ENCODE measurements around the gene IQCH.

Gene IQCH

DNA sequence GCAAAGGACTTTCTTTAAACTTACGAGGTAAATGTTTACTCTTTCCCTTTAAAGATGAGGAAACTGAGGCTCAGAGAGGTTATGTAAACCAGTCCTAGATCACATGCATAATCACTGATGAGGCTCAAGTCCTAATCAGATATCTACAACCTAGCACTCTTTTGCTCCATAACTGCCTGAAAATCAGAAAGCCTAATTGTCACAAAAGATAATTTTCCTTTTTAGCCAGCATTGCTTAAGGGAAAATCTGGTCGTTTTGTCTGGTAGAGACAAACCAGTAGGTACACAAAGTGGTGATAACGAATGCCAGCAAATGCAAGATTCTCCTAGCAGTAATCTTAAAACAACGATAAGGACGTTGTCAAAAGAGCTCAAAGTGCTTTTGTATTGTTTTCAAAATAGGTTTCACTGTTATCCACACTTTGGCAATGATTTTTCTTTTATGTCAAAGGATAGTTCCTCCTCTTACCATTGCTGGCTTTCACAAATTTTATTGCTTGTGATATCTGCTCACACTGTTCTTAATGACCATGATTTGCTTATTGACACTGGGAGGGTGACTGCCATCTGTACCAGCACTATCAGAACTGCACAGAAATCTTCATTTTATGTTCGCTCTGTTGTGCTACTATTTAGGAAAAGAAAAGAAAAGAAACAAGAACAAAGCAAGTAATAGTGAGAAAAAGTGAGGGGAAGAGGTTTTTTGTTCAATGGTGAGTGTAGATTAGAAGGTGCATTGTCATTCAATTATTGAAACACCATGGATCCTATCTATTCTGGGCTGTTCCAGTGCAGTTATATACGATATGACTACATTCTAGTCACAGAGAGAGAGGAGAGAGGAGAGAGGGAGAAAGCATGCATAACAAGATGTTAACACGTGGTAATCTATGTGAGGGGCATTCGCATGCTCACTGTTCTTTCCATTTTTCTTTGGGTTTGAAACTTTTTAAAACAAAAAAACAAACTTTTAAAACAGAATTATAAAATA lies 13.7 kb downstream of the IQCH start:
- H3K9ac ChIP-seq (ENCODE audit: low read length) = no peak overlapping the region
- no peaks in the 10 kb centered on the region for H3F3A ChIP-seq (ENCODE audit: insufficient read depth, low read length)
- H3K4me1 ChIP-seq (ENCODE audit: insufficient read depth, low read length, severe bottlenecking) = no peaks in the 10 kb centered on the region
- no peak overlapping the region for H3K27ac ChIP-seq (ENCODE audit: low read depth, low read length, poor library complexity, severe bottlenecking)
- no peaks in the 10 kb centered on the region for H3K9me2 ChIP-seq (ENCODE audit: low read depth, low read length)
- H3K9me3 ChIP-seq (ENCODE audit: low read length) = no peaks in the 10 kb centered on the region
- no peaks in the 10 kb centered on the region for H3K27me3 ChIP-seq (ENCODE audit: insufficient read depth, low read length)
- TF ChIP-seq, protein P1, sequence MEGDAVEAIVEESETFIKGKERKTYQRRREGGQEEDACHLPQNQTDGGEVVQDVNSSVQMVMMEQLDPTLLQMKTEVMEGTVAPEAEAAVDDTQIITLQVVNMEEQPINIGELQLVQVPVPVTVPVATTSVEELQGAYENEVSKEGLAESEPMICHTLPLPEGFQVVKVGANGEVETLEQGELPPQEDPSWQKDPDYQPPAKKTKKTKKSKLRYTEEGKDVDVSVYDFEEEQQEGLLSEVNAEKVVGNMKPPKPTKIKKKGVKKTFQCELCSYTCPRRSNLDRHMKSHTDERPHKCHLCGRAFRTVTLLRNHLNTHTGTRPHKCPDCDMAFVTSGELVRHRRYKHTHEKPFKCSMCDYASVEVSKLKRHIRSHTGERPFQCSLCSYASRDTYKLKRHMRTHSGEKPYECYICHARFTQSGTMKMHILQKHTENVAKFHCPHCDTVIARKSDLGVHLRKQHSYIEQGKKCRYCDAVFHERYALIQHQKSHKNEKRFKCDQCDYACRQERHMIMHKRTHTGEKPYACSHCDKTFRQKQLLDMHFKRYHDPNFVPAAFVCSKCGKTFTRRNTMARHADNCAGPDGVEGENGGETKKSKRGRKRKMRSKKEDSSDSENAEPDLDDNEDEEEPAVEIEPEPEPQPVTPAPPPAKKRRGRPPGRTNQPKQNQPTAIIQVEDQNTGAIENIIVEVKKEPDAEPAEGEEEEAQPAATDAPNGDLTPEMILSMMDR (IDR thresholded peaks at IDR 0.05; ENCODE audit: low read length) = no peak
- no peak for TF ChIP-seq EZH2 (IDR thresholded peaks at IDR 0.05; ENCODE audit: borderline replicate concordance, low read length)
- H3K4me2 ChIP-seq (ENCODE audit: low read length) = no peak overlapping the region
- H3K36me3 ChIP-seq (ENCODE audit: insufficient read depth, low read length) = no peaks in the 10 kb centered on the region
- no peak overlapping the region for H3K4me3 ChIP-seq (ENCODE audit: low read depth, low read length, poor library complexity, severe bottlenecking)
- no peaks in the 10 kb centered on the region for H3K79me2 ChIP-seq (ENCODE audit: insufficient read depth, low read length)
- no peaks in the 10 kb centered on the region for H4K20me1 ChIP-seq (ENCODE audit: insufficient read depth, low read length)
- H2AFZ ChIP-seq (ENCODE audit: low read length) = no peak overlapping the region

DNA sequence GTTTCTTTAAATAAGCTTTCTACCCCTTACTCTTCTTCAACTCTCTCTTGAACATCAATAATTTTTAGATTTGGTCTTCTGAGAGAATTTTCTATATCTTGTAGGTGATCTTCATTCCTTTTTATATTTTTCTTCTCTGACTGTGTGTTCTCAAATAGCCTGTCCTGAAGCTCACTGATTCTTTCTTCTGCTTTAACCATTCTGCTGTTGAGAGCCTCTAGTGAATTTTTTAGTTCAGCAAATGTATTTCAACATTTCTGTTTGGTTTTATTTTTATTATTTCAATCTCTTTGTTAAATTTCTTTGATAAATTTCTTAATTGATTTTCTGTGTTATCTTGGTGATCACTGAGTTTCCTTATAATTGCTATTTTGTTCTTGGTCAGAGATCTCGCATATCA lies 19.6 kb downstream of the IQCH start:
- Histone ChIP-seq H3K9me3 (ENCODE audit: low read length) (peaks cover 4% of the 10 kb centered on the region; the same call in 1 of the 2 replicates), H2AFZ (ENCODE audit: low read length) (no peak overlapping the region), H3K9me2 (ENCODE audit: low read depth, low read length) (no peaks in the 10 kb centered on the region), H3K79me2 (ENCODE audit: insufficient read depth, low read length) (no peaks in the 10 kb centered on the region), H3K27me3 (ENCODE audit: insufficient read depth, low read length) (no peaks in the 10 kb centered on the region), H3K4me3 (ENCODE audit: low read depth, low read length, poor library complexity, severe bottlenecking) (no peak overlapping the region), H3K4me1 (ENCODE audit: insufficient read depth, low read length, severe bottlenecking) (no peaks in the 10 kb centered on the region), H4K20me1 (ENCODE audit: insufficient read depth, low read length) (no peaks in the 10 kb centered on the region), H3F3A (ENCODE audit: insufficient read depth, low read length) (no peaks in the 10 kb centered on the region), H3K27ac (ENCODE audit: low read depth, low read length, poor library complexity, severe bottlenecking) (no peak overlapping the region), H3K9ac (ENCODE audit: low read length) (no peak overlapping the region), H3K36me3 (ENCODE audit: insufficient read depth, low read length) (no peaks in the 10 kb centered on the region), H3K4me2 (ENCODE audit: low read length) (no peak overlapping the region)
- TF ChIP-seq EZH2 (IDR thresholded peaks at IDR 0.05; ENCODE audit: borderline replicate concordance, low read length) = no peak
- TF ChIP-seq, protein P1 (IDR thresholded peaks at IDR 0.05; ENCODE audit: low read length) = no peak

DNA sequence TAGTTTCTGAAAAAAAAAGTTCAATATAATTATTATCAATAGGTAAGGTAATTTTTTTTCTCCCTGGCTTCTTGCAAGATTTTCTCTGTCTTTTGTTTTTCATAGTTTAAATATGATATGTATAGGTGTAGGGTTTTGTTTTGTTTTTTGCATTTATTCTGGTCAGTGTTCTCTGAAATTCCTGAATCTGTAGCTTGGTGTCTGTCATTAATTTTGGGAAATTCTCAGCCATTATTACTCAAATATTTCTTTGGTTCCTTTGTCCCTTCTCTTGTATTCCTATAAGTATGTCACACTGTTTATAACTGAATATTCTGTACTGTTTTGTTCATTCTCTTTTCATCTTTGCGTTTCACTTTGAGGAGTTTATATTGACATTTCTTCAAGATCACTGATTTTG lies 22.1 kb downstream of the IQCH start:
- TF ChIP-seq EZH2 (IDR thresholded peaks at IDR 0.05; ENCODE audit: borderline replicate concordance, low read length) = no peak
- TF ChIP-seq, protein P1 (IDR thresholded peaks at IDR 0.05; ENCODE audit: low read length) = no peak
- Histone ChIP-seq H3K27me3 (ENCODE audit: insufficient read depth, low read length) (no peaks in the 10 kb centered on the region), H3F3A (ENCODE audit: insufficient read depth, low read length) (no peaks in the 10 kb centered on the region)

More for the DNA sequence above, 22.1 kb downstream of the IQCH start:
- H3K4me2 ChIP-seq (ENCODE audit: low read length) = no peak overlapping the region
- no peaks in the 10 kb centered on the region for H3K79me2 ChIP-seq (ENCODE audit: insufficient read depth, low read length)
- no peaks in the 10 kb centered on the region for H3K4me1 ChIP-seq (ENCODE audit: insufficient read depth, low read length, severe bottlenecking)
- no peak overlapping the region for H2AFZ ChIP-seq (ENCODE audit: low read length)
- H3K9me2 ChIP-seq (ENCODE audit: low read depth, low read length) = no peaks in the 10 kb centered on the region
- H3K4me3 ChIP-seq (ENCODE audit: low read depth, low read length, poor library complexity, severe bottlenecking) = no peak overlapping the region
- H3K27ac ChIP-seq (ENCODE audit: low read depth, low read length, poor library complexity, severe bottlenecking) = no peak overlapping the region
- H3K9ac ChIP-seq (ENCODE audit: low read length) = no peak overlapping the region
- no peaks in the 10 kb centered on the region for H3K36me3 ChIP-seq (ENCODE audit: insufficient read depth, low read length)
- H3K9me3 ChIP-seq (ENCODE audit: low read length) = peaks cover 4% of the 10 kb centered on the region; the same call in 1 of the 2 replicates
- H4K20me1 ChIP-seq (ENCODE audit: insufficient read depth, low read length) = no peaks in the 10 kb centered on the region
